ENCODE results near the gene SERPINF2. TPM values are rescaled to one million over a fixed set of nuclear protein-coding genes. Genes with fewer than 3 reads are reported as not detected.
"Not testable (repeated sequence)": the region's sequence is repeated elsewhere in the genome, so short reads cannot be mapped to it uniquely, and the experiment has no call there.

SERPINF2 gene
- total RNA-seq, 1 donor from 2014 or later = 0.82 TPM

GRCh38 chr17:1765576-1765975 lies 22.9 kb downstream of the SERPINF2 start:
- no peak for ATAC-seq (ENCODE audit: low read depth)
- H3K9me3 Mint-ChIP-seq = no peaks in the 10 kb centered on the region
- POLR2A ChIA-PET = interaction anchor here (0.6 to 3.6 kb wide), 9 partner anchors 13 to 365 kb away, joined by 3 to 19 read pairs (median 5); partner anchors contain the start of gene WDR81
- peaks cover 57% of the 10 kb centered on the region for H3K4me1 Mint-ChIP-seq
- H3K27ac Mint-ChIP-seq = no peak overlapping the region
- H3K27me3 Mint-ChIP-seq = no peaks in the 10 kb centered on the region
- TF ChIP-seq CTCF (IDR thresholded peaks at IDR 0.05) = no peak
- CTCF ChIA-PET = interaction anchor here (1.2 to 2.0 kb wide), 3 partner anchors 13 to 44 kb away, joined by 3 to 9 read pairs (median 4); no protein-coding TSS in a partner anchor
- H3K36me3 Mint-ChIP-seq (ENCODE audit: low read depth) = no peaks in the 10 kb centered on the region
- no peak for DNase-seq
- no peak overlapping the region for H3K4me3 Mint-ChIP-seq
- intact Hi-C loops (cut with micrococcal nuclease) = no loop called here

- no peak overlapping the region for H3K27ac Mint-ChIP-seq
- POLR2A ChIA-PET = interaction anchor here (0.6 to 3.6 kb wide), 10 partner anchors 14 to 652 kb away, joined by 3 to 19 read pairs (median 4); partner anchors contain the start of gene SLC43A2
- no peak for TF ChIP-seq CTCF (IDR thresholded peaks at IDR 0.05)
These were observed 23.9 kb downstream of the SERPINF2 start for GRCh38 chr17:1766382-1767135.

GRCh38 chr17:1767358-1767757 lies 24.7 kb downstream of the SERPINF2 start:
- intact Hi-C loops (cut with micrococcal nuclease) = no loop called here
- peaks cover 62% of the 10 kb centered on the region for H3K4me1 Mint-ChIP-seq
- DNase-seq (no peak), ATAC-seq (ENCODE audit: low read depth) (no peak)
- no peaks in the 10 kb centered on the region for H3K36me3 Mint-ChIP-seq (ENCODE audit: low read depth)
- no peaks in the 10 kb centered on the region for H3K27me3 Mint-ChIP-seq
- no peaks in the 10 kb centered on the region for H3K9me3 Mint-ChIP-seq
- TF ChIP-seq CTCF (IDR thresholded peaks at IDR 0.05) = no peak
- ChIA-PET CTCF (no interaction called here), POLR2A (interaction anchor here (0.7 to 6.9 kb wide), 3 partner anchors 15 to 139 kb away, joined by 3 to 67 read pairs (median 19); partner anchors contain the start of gene SLC43A2)
- H3K4me3 Mint-ChIP-seq = no peak overlapping the region
- peak overlapping the region; percentile 30 for H3K27ac Mint-ChIP-seq

More at GRCh38 chr17:1766382-1767135, 23.9 kb downstream of the SERPINF2 start:
- ATAC-seq (ENCODE audit: low read depth) (no peak), DNase-seq (no peak)
- CTCF ChIA-PET = interaction anchor here (2.0 kb wide), 1 partner anchor 17 kb away, joined by 9 read pairs; no protein-coding TSS in a partner anchor
- peaks cover 65% of the 10 kb centered on the region for H3K4me1 Mint-ChIP-seq
- intact Hi-C loops (cut with micrococcal nuclease) = no loop called here
- H3K4me3 Mint-ChIP-seq = no peak overlapping the region
- no peaks in the 10 kb centered on the region for H3K36me3 Mint-ChIP-seq (ENCODE audit: low read depth)
- no peaks in the 10 kb centered on the region for H3K27me3 Mint-ChIP-seq
- H3K9me3 Mint-ChIP-seq = no peaks in the 10 kb centered on the region

GRCh38 chr17:1769822-1770477 lies 27.3 kb downstream of the SERPINF2 start:
- DNase-seq = no peak
- peak; percentile 46 for ATAC-seq (ENCODE audit: low read depth)
- intact Hi-C loops (cut with micrococcal nuclease) = loop anchor here (2.0 kb wide), 2 partner anchors 17 to 37 kb away; no protein-coding TSS in a partner anchor
- Mint-ChIP-seq H3K36me3 (ENCODE audit: low read depth) (peaks cover 3% of the 10 kb centered on the region), H3K9me3 (no peaks in the 10 kb centered on the region), H3K4me1 (peaks cover 52% of the 10 kb centered on the region), H3K4me3 (peak overlapping the region; percentile 58), H3K27me3 (no peaks in the 10 kb centered on the region), H3K27ac (peak overlapping the region; percentile 82)
- ChIA-PET CTCF (interaction anchor here (0.7 to 5.2 kb wide), 3 partner anchors 13 to 53 kb away, joined by 3 to 35 read pairs (median 4); no protein-coding TSS in a partner anchor), POLR2A (interaction anchor here (0.6 to 6.9 kb wide), 9 partner anchors 7 to 58 kb away, joined by 3 to 67 read pairs (median 10); partner anchors contain the start of genes SERPINF1 and WDR81)
- TF ChIP-seq CTCF (IDR thresholded peaks at IDR 0.05) = no peak

- DNase-seq; H3K9me3 Mint-ChIP-seq; H3K4me3 Mint-ChIP-seq; intact Hi-C loops (cut with micrococcal nuclease); H3K27me3 Mint-ChIP-seq; ATAC-seq (ENCODE audit: low read depth): not testable (repeated sequence)
- H3K27ac Mint-ChIP-seq = peak overlapping the region; percentile 88
- H3K4me1 Mint-ChIP-seq = peaks cover 43% of the 10 kb centered on the region
- peaks cover 21% of the 10 kb centered on the region for H3K36me3 Mint-ChIP-seq (ENCODE audit: low read depth)
- ChIA-PET CTCF (interaction anchor here (1.1 to 5.2 kb wide), 3 partner anchors 10 to 56 kb away, joined by 4 to 35 read pairs (median 5); no protein-coding TSS in a partner anchor), POLR2A (interaction anchor here (0.5 to 6.9 kb wide), 9 partner anchors 9 to 540 kb away, joined by 3 to 67 read pairs (median 4); partner anchors contain the start of gene SERPINF1)
These were observed 30.5 kb downstream of the SERPINF2 start for GRCh38 chr17:1773000-1773695.
